ENCODE data around the gene POFUT2.

DNA sequence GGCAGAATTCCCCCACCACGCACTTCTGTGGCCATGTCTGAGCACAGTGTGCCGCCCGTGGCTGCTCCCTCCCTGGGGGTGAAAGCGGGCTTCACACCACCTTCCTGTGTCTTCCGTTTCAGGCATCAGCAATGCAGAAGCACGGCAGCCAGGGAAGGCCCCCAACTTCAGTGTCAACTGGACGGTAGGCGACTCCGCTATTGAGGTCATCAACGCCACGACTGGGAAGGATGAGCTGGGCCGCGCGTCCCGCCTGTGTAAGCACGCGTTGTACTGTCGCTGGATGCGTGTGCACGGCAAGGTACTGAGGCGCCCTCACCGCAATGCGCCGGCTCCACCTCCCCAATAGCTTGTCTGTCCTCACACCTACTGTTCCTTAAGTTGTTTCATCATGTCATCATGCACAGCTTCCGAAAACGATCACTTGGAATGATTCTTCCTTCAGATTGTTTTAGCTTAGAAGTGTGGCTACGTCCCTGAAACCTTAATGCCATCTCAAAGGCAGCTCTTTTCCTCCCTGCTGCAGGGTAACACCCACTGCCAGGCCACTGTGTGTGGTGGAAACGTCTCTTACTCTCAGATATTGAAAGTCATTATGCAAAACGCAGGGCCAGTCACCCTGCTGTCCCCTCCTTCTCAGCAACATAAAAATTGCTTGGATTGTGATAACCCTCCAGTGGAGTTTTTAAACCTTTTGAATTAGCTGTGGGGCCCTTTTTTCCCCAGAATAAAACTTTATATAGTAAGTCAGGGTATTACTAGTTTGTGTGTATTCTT, 66.8 kb downstream of the POFUT2 start:
- TF ChIP-seq NFIC (IDR thresholded peaks at IDR 0.05) (no peak), EP300 (IDR thresholded peaks at IDR 0.05; ENCODE audit: borderline replicate concordance) (no peak)
- TF ChIP-seq, protein P1, sequence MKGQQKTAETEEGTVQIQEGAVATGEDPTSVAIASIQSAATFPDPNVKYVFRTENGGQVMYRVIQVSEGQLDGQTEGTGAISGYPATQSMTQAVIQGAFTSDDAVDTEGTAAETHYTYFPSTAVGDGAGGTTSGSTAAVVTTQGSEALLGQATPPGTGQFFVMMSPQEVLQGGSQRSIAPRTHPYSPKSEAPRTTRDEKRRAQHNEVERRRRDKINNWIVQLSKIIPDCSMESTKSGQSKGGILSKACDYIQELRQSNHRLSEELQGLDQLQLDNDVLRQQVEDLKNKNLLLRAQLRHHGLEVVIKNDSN (IDR thresholded peaks at IDR 0.05) = no peak

All from Ishikawa (cell line).